Nephron progenitor cell (in vitro differentiated cells): ENCODE measurements around the gene AKR1D1.

Experiments used
- DNase-seq: peaks from one replicate; pipeline ENCODE4 v3.0.0; 2021
- H3K27ac Mint-ChIP-seq: 2 replicates; pipeline ENCODE4 v1.8.0; 2021; ENCODE audit warnings: mild to moderate bottlenecking, moderate library complexity, mixed read lengths
- H3K27me3 Mint-ChIP-seq: 2 replicates; pipeline ENCODE4 v1.8.0; 2021; ENCODE audit warnings: mild to moderate bottlenecking, low read depth, mixed read lengths; ENCODE audit not compliant: poor library complexity
- H3K36me3 Mint-ChIP-seq: 2 replicates; pipeline ENCODE4 v1.8.0; 2021; ENCODE audit warnings: low read depth, mixed read lengths
- H3K4me1 Mint-ChIP-seq: 2 replicates; pipeline ENCODE4 v1.8.0; 2021; ENCODE audit warnings: mixed read lengths
- H3K4me3 Mint-ChIP-seq: 2 replicates; pipeline ENCODE4 v1.8.0; 2021; ENCODE audit warnings: mild to moderate bottlenecking, moderate library complexity, mixed read lengths
- H3K9me3 Mint-ChIP-seq: 2 replicates; pipeline ENCODE4 v1.8.0; 2021; ENCODE audit warnings: mild to moderate bottlenecking, moderate library complexity, mixed read lengths
- TF ChIP-seq, protein P1 (sequence below): fragments of 200-600 bp; sonication (generic); IDR thresholded peaks from 2 replicates; pipeline ENCODE4 v1.5.0; 2021; ENCODE audit warnings: antibody characterized with exemption

The AKR1D1 gene, protein sequence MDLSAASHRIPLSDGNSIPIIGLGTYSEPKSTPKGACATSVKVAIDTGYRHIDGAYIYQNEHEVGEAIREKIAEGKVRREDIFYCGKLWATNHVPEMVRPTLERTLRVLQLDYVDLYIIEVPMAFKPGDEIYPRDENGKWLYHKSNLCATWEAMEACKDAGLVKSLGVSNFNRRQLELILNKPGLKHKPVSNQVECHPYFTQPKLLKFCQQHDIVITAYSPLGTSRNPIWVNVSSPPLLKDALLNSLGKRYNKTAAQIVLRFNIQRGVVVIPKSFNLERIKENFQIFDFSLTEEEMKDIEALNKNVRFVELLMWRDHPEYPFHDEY

DNA sequence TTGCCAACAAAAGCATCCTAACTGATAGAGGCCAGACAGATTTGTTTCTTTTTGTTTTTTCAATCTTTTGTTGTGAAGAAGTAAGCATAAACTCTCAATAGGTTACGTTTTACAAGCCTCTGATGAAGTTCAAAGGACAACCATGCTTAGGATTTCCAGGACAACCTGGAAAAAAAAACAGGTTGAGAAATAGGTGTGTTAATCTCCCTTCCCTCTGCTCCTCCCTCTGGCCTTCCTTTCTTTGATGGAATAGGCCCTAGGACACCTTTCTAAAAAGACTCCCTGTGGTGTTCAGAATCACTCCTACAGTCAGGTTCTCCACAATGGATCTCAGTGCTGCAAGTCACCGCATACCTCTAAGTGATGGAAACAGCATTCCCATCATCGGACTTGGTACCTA is at the start of gene AKR1D1:
Gene AKR1D1 (plus strand): TSS at position 264 of the 400 bp plus-strand sequence. CDS start 60 bp downstream, at position 324.
- H3K9me3 Mint-ChIP-seq = peaks cover 43% of the 10 kb centered on the region

DNA sequence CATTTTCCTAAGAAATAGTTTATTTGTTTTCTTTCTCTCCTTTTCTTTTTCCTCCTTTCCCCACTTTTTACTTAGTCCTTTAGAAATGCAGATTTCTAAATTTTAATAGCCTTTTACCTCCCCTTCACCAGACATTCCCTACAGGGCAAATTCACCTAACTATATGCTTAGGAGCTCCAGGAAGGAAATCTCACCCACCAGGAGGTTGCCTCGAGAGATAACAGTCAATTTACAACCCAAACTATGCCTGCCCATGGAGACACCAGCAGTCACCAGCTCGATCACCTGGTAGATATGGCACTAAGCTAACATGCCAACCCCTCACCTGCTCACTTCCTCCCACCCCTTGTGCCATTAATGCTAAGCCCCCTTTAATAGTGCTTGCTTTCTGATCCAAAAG is 49.2 kb upstream of the AKR1D1 start:
- H3K27me3 Mint-ChIP-seq = peaks cover 3% of the 10 kb centered on the region
- peaks cover 39% of the 10 kb centered on the region for H3K9me3 Mint-ChIP-seq
- TF ChIP-seq, protein P1, sequence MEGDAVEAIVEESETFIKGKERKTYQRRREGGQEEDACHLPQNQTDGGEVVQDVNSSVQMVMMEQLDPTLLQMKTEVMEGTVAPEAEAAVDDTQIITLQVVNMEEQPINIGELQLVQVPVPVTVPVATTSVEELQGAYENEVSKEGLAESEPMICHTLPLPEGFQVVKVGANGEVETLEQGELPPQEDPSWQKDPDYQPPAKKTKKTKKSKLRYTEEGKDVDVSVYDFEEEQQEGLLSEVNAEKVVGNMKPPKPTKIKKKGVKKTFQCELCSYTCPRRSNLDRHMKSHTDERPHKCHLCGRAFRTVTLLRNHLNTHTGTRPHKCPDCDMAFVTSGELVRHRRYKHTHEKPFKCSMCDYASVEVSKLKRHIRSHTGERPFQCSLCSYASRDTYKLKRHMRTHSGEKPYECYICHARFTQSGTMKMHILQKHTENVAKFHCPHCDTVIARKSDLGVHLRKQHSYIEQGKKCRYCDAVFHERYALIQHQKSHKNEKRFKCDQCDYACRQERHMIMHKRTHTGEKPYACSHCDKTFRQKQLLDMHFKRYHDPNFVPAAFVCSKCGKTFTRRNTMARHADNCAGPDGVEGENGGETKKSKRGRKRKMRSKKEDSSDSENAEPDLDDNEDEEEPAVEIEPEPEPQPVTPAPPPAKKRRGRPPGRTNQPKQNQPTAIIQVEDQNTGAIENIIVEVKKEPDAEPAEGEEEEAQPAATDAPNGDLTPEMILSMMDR = no peak
- no peak overlapping the region for H3K4me3 Mint-ChIP-seq
- no peak for DNase-seq
- no peaks in the 10 kb centered on the region for H3K36me3 Mint-ChIP-seq
- no peak overlapping the region for H3K27ac Mint-ChIP-seq
- H3K4me1 Mint-ChIP-seq = no peaks in the 10 kb centered on the region

More for the DNA sequence above, at the start of gene AKR1D1:
- DNase-seq = no peak
- H3K27me3 Mint-ChIP-seq = no peaks in the 10 kb centered on the region
- peaks cover 4% of the 10 kb centered on the region for H3K36me3 Mint-ChIP-seq
- no peak within 1 kb of the TSS for H3K27ac Mint-ChIP-seq
- TF ChIP-seq, protein P1 = no peak
- H3K4me3 Mint-ChIP-seq = no peak within 1 kb of the TSS
- no peaks in the 10 kb centered on the region for H3K4me1 Mint-ChIP-seq

DNA sequence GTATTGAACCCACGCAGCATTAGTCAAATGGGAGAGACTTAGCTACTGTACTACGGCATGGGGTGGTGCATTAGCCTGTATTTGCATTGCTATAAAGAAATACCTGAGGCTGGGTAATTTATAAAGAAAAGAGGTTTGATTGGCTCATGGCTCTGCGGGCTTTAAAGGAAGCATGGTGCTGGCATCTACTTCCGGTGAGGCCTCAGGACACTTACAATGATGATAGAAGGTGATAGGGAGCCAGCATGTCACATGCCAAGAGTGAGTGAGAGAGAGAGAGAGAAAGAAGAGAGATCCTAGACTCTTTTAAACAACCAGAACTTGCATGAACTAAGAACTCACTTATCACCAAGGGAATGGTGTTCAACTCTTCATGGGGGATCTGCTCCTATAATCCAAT is 47.1 kb upstream of the AKR1D1 start:
- H3K9me3 Mint-ChIP-seq = peaks cover 24% of the 10 kb centered on the region
- no peak for DNase-seq
- peak overlapping the region; percentile 14 for H3K27ac Mint-ChIP-seq
- no peaks in the 10 kb centered on the region for H3K4me1 Mint-ChIP-seq
- no peaks in the 10 kb centered on the region for H3K36me3 Mint-ChIP-seq
- TF ChIP-seq, protein P1 = no peak
- peaks cover 2% of the 10 kb centered on the region for H3K27me3 Mint-ChIP-seq
- no peak overlapping the region for H3K4me3 Mint-ChIP-seq

DNA sequence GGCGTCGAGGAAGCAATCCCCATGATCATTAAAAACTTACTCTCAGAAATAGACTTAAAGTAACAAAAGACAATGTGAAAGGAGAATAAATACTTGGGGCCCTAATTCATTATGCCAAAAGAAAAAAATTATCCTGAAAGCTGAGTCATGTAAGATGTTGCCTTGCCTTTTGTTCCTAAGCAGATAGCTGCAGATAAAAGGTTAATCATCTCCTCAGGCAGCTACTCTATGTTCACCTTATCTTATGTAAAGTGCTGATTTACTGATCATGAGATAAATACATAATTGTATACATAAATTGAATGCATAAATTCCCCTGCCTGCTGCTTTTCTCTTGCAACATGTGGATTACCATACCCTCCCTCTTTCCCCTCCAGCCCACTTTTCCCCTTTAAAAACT is 46.3 kb upstream of the AKR1D1 start:
- Mint-ChIP-seq H3K9me3 (peaks cover 26% of the 10 kb centered on the region), H3K27me3 (peaks cover 5% of the 10 kb centered on the region), H3K36me3 (peaks cover 5% of the 10 kb centered on the region), H3K4me3 (no peak overlapping the region), H3K27ac (no peak overlapping the region), H3K4me1 (no peaks in the 10 kb centered on the region)
- TF ChIP-seq, protein P1 = no peak
- no peak for DNase-seq

DNA sequence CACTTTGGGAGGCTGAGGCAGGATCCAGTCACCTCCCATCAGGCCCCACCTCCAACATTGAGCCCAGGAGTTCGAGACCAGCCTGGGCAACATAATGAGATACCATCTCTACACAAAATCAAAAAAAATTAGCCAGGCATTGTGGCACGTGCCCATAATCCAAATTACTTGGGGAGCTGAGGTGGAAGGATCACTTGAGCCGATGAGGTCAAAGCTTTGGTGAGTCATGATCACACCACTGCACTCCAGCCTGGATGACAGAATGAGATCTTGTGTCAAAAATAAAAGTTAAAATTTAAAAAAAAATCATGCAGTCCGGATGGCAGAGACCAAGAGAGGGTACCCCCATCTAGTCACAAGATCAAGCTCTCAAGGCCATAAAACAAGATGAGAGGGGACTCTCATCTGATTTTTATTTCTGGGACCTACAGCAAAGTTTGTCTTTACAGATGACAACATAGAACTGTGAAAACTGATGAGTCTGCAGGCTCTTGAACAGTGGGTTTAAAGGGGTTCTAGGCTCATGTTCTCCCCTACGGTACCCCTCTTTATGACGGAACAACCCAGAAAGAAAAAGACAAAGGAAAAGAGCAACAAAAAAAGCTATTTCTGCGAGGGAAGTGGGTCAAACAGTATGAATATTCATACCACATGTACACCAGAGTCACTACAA is 45.4 kb upstream of the AKR1D1 start:
- H3K9me3 Mint-ChIP-seq = peaks cover 25% of the 10 kb centered on the region
- DNase-seq = no peak
- no peak overlapping the region for H3K27ac Mint-ChIP-seq
- H3K4me3 Mint-ChIP-seq = no peak overlapping the region
- H3K36me3 Mint-ChIP-seq = peaks cover 8% of the 10 kb centered on the region
- H3K27me3 Mint-ChIP-seq = peaks cover 5% of the 10 kb centered on the region
- no peaks in the 10 kb centered on the region for H3K4me1 Mint-ChIP-seq
- TF ChIP-seq, protein P1 = no peak
